ENCODE data around the gene CHD9.

DNA sequence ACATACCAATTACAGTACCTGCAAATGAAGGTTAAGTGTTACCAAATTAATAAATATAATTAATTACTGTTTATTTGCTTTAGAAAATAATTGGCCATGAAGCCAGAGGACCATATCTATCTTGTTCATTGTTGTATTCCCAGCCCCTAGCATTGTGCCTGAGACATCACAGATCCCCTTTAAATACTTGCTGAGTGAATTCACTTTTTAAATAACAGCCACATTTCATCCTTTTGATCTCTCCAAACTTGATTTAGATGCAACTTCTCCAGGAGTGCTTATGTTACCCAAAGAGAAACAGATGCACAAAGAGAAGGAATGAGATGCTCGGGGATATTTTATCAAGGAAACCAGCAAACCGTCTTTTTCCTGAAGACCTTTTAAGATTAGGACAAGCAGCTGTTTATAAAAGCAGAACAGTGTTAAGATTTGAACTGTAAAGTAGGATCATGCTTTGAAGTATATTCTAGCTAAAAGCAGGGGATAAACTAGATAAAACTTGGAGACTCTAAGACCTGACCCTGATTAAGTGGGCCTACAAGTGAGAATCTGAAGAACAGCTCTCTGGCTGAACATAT, 66.3 kb downstream of the CHD9 start:
- TF ChIP-seq POLR2AphosphoS5 (IDR thresholded peaks at IDR 0.05; ENCODE audit: low read depth, low read length), result no peak
- no peak for TF ChIP-seq REST (IDR thresholded peaks at IDR 0.05; ENCODE audit: insufficient read depth in 1 of 2, low read depth in 2 of 2, low read length in 2 of 2)
- TF ChIP-seq TAF1 (IDR thresholded peaks at IDR 0.05; ENCODE audit: borderline replicate concordance, insufficient read depth, low read length), result no peak
- no peak for TF ChIP-seq SIN3A (IDR thresholded peaks at IDR 0.05; ENCODE audit: borderline replicate concordance, insufficient read depth, low read length)

Measured in PFSK-1 (cell line).